Measurements from ENCODE around the gene GRID2.

GRID2 gene

DNA sequence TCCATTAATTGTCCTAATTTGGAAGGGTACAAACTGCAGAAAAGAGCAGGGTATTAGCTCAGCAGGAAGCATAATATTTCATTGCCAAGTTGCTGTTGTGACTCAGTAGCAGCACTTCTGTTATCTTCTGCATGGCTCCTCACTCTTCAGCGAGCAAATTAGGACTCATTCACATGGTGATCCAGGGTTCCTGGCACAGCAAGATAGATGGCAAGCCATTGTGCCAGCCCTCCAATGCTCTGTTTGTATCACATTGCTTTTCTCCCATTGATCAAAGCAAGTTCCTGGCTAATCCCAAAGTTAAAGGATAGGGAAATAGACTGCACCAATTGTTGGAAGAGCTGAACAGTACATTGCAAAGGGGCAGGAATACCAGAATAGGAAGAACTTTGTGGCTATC, 1142.3 kb downstream of the GRID2 start:
- Histone ChIP-seq H3K36me3 (ENCODE audit: control insufficient read depth in 1 of 2, insufficient read depth in 2 of 2, low read length in 2 of 2) (no peaks in the 10 kb centered on the region), H3K27ac (ENCODE audit: low read depth, low read length) (no peak overlapping the region), H4K12ac (ENCODE audit: low read depth, low read length) (no peak overlapping the region), H3K9me3 (ENCODE audit: insufficient read depth, low read depth, low read length) (no peaks in the 10 kb centered on the region), H3K18ac (ENCODE audit: low read length) (no peak overlapping the region), H3K9ac (ENCODE audit: low read length) (no peak overlapping the region), H3K14ac (ENCODE audit: low read length) (no peak overlapping the region), H3K79me2 (ENCODE audit: control insufficient read depth, insufficient read depth, low read length, poor library complexity) (no peaks in the 10 kb centered on the region), H3K4me3 (ENCODE audit: low read depth, low read length) (no peak overlapping the region), H3K79me1 (ENCODE audit: low read length) (no peaks in the 10 kb centered on the region), H2AFZ (ENCODE audit: insufficient read depth, low read length, poor library complexity) (no peak overlapping the region), H4K8ac (ENCODE audit: low read depth, low read length) (no peak overlapping the region), H3K4ac (ENCODE audit: low read depth, low read length) (no peak overlapping the region), H2BK120ac (ENCODE audit: insufficient read depth, low read length, poor library complexity) (no peak overlapping the region), H3K23ac (ENCODE audit: low read length) (no peak overlapping the region), H2BK12ac (ENCODE audit: low read length) (no peak overlapping the region), H2BK5ac (ENCODE audit: low read depth, low read length, poor library complexity) (no peak overlapping the region), H4K91ac (ENCODE audit: low read depth, low read length) (no peak overlapping the region), H2AK5ac (ENCODE audit: low read length) (no peak overlapping the region), H3K4me2 (ENCODE audit: low read length) (no peak overlapping the region), H3K27me3 (ENCODE audit: insufficient read depth, low read length) (no peaks in the 10 kb centered on the region), H3K4me1 (ENCODE audit: control insufficient read depth in 1 of 2, insufficient read depth in 2 of 2, low read length in 2 of 2) (no peaks in the 10 kb centered on the region)
- no CpG with 5 or more reads among the region's 1 CpG for WGBS (ENCODE audit: extremely low coverage, insufficient coverage, insufficient read length)
- DNase-seq = no peak

DNA sequence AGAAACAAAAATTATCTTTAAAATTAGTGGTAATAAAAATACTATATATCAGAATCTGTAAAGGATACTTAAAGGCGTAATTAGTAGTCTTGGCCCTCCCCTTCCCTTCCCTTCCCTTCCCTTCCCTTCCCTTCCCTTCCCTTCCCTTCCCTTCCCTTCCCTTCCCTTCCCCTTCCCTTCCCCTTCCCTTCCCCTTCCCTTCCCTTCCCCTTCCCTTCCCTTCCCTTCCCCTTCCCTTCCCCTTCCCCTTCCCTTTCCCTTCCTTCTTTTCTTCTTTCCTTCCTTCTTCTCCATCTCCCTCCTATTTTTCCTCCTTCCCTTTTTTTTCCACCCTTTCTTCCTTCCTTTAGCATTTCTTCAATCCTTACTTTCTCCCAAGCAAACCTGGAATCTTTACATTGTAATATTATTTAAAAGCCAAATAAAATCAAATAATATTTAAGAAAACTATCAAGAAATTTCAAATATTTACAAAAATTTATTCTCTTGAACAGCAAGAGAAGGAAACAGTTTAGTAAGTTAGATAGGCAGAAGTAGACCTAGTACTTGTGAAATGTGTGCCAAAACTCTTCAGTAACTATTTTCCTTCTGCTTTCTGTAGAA, 1145.0 kb downstream of the GRID2 start:
- Histone ChIP-seq H3K9ac (ENCODE audit: low read length) (no peak overlapping the region), H3K23ac (ENCODE audit: low read length) (no peak overlapping the region), H2AFZ (ENCODE audit: insufficient read depth, low read length, poor library complexity) (no peak overlapping the region), H4K91ac (ENCODE audit: low read depth, low read length) (no peak overlapping the region), H3K14ac (ENCODE audit: low read length) (no peak overlapping the region), H4K12ac (ENCODE audit: low read depth, low read length) (no peak overlapping the region), H4K8ac (ENCODE audit: low read depth, low read length) (no peak overlapping the region), H2BK120ac (ENCODE audit: insufficient read depth, low read length, poor library complexity) (no peak overlapping the region), H3K4me3 (ENCODE audit: low read depth, low read length) (no peak overlapping the region), H3K18ac (ENCODE audit: low read length) (no peak overlapping the region), H3K79me1 (ENCODE audit: low read length) (no peaks in the 10 kb centered on the region), H2AK5ac (ENCODE audit: low read length) (no peak overlapping the region), H3K79me2 (ENCODE audit: control insufficient read depth, insufficient read depth, low read length, poor library complexity) (no peaks in the 10 kb centered on the region), H3K4me1 (ENCODE audit: control insufficient read depth in 1 of 2, insufficient read depth in 2 of 2, low read length in 2 of 2) (no peaks in the 10 kb centered on the region), H3K27me3 (ENCODE audit: insufficient read depth, low read length) (no peaks in the 10 kb centered on the region), H3K36me3 (ENCODE audit: control insufficient read depth in 1 of 2, insufficient read depth in 2 of 2, low read length in 2 of 2) (no peaks in the 10 kb centered on the region), H3K4ac (ENCODE audit: low read depth, low read length) (no peak overlapping the region), H3K9me3 (ENCODE audit: insufficient read depth, low read depth, low read length) (no peaks in the 10 kb centered on the region), H2BK12ac (ENCODE audit: low read length) (no peak overlapping the region), H3K4me2 (ENCODE audit: low read length) (no peak overlapping the region), H3K27ac (ENCODE audit: low read depth, low read length) (no peak overlapping the region), H2BK5ac (ENCODE audit: low read depth, low read length, poor library complexity) (no peak overlapping the region)
- WGBS (ENCODE audit: extremely low coverage, insufficient coverage, insufficient read length) = no CpG with 5 or more reads among the region's 1 CpG
- DNase-seq = no peak

DNA sequence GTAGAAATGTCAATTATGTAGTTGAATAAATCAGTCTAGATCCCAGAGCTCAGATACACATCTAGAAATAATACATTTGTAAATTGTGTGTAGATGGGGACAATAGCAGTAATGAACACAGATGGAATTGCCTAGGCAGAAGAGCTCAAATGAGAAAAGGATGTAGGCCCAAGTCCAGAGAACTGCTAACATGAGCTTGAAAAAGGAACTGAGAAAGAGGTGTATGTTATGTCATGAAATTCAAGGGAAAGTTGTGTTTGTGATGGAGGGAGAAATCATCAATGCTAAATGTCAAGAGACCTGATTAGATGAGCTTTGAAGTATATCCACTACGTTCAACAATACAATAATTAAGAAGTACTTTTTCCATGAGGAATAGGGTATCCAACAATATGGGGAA, 1148.2 kb downstream of the GRID2 start:
- H3K27ac ChIP-seq (ENCODE audit: low read depth, low read length) = no peak overlapping the region
- H3K14ac ChIP-seq (ENCODE audit: low read length) = no peak overlapping the region
- H2BK12ac ChIP-seq (ENCODE audit: low read length) = no peak overlapping the region
- no peak overlapping the region for H3K4me3 ChIP-seq (ENCODE audit: low read depth, low read length)
- no peaks in the 10 kb centered on the region for H3K9me3 ChIP-seq (ENCODE audit: insufficient read depth, low read depth, low read length)
- H4K12ac ChIP-seq (ENCODE audit: low read depth, low read length) = no peak overlapping the region
- H2AFZ ChIP-seq (ENCODE audit: insufficient read depth, low read length, poor library complexity) = no peak overlapping the region
- H3K23ac ChIP-seq (ENCODE audit: low read length) = no peak overlapping the region
- H3K18ac ChIP-seq (ENCODE audit: low read length) = no peak overlapping the region
- H3K27me3 ChIP-seq (ENCODE audit: insufficient read depth, low read length) = no peaks in the 10 kb centered on the region
- no peak overlapping the region for H2AK5ac ChIP-seq (ENCODE audit: low read length)
- H3K36me3 ChIP-seq (ENCODE audit: control insufficient read depth in 1 of 2, insufficient read depth in 2 of 2, low read length in 2 of 2) = no peaks in the 10 kb centered on the region
- H3K4me1 ChIP-seq (ENCODE audit: control insufficient read depth in 1 of 2, insufficient read depth in 2 of 2, low read length in 2 of 2) = no peaks in the 10 kb centered on the region
- H3K4ac ChIP-seq (ENCODE audit: low read depth, low read length) = no peak overlapping the region
- H3K79me1 ChIP-seq (ENCODE audit: low read length) = no peaks in the 10 kb centered on the region
- no peak overlapping the region for H3K4me2 ChIP-seq (ENCODE audit: low read length)
- H4K8ac ChIP-seq (ENCODE audit: low read depth, low read length) = no peak overlapping the region
- no peak for DNase-seq
- no peak overlapping the region for H2BK120ac ChIP-seq (ENCODE audit: insufficient read depth, low read length, poor library complexity)
- no peak overlapping the region for H3K9ac ChIP-seq (ENCODE audit: low read length)
- no CpG with 5 or more reads among the region's 1 CpG for WGBS (ENCODE audit: extremely low coverage, insufficient coverage, insufficient read length)
- no peak overlapping the region for H4K91ac ChIP-seq (ENCODE audit: low read depth, low read length)
- no peaks in the 10 kb centered on the region for H3K79me2 ChIP-seq (ENCODE audit: control insufficient read depth, insufficient read depth, low read length, poor library complexity)
- no peak overlapping the region for H2BK5ac ChIP-seq (ENCODE audit: low read depth, low read length, poor library complexity)

DNA sequence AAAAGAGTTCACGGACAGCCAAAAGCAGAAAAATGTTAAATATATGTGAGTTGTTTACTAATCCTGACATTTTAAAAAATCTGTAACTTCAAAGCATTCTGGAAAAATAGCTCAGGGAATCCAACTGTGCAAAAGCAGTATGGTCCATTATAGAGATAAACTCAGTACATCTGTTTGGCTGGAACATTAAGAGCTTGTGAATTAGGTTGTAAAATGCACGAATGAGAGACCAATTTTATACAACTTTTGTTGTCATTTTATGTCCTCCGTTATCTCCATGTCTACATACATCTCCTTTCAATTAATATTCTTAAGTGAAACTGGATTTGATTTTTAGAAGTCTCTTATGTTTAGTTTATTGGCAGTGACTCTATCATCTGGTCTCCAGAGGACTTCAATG, 1157.8 kb downstream of the GRID2 start:
- no peak overlapping the region for H2BK5ac ChIP-seq (ENCODE audit: low read depth, low read length, poor library complexity)
- no peak for DNase-seq
- no peaks in the 10 kb centered on the region for H3K79me1 ChIP-seq (ENCODE audit: low read length)
- H3K4ac ChIP-seq (ENCODE audit: low read depth, low read length) = no peak overlapping the region
- H4K91ac ChIP-seq (ENCODE audit: low read depth, low read length) = no peak overlapping the region
- H3K4me2 ChIP-seq (ENCODE audit: low read length) = no peak overlapping the region
- H2AFZ ChIP-seq (ENCODE audit: insufficient read depth, low read length, poor library complexity) = no peak overlapping the region
- no peak overlapping the region for H3K27ac ChIP-seq (ENCODE audit: low read depth, low read length)
- no peak overlapping the region for H3K9ac ChIP-seq (ENCODE audit: low read length)
- H2AK5ac ChIP-seq (ENCODE audit: low read length) = no peak overlapping the region
- no CpG with 5 or more reads among the region's 3 CpGs for WGBS (ENCODE audit: extremely low coverage, insufficient coverage, insufficient read length)
- no peaks in the 10 kb centered on the region for H3K9me3 ChIP-seq (ENCODE audit: insufficient read depth, low read depth, low read length)
- no peaks in the 10 kb centered on the region for H3K36me3 ChIP-seq (ENCODE audit: control insufficient read depth in 1 of 2, insufficient read depth in 2 of 2, low read length in 2 of 2)
- H3K18ac ChIP-seq (ENCODE audit: low read length) = no peak overlapping the region
- H3K23ac ChIP-seq (ENCODE audit: low read length) = no peak overlapping the region
- H3K27me3 ChIP-seq (ENCODE audit: insufficient read depth, low read length) = no peaks in the 10 kb centered on the region
- no peak overlapping the region for H3K4me3 ChIP-seq (ENCODE audit: low read depth, low read length)
- H4K8ac ChIP-seq (ENCODE audit: low read depth, low read length) = no peak overlapping the region
- H3K14ac ChIP-seq (ENCODE audit: low read length) = no peak overlapping the region
- H3K4me1 ChIP-seq (ENCODE audit: control insufficient read depth in 1 of 2, insufficient read depth in 2 of 2, low read length in 2 of 2) = no peaks in the 10 kb centered on the region
- no peak overlapping the region for H2BK12ac ChIP-seq (ENCODE audit: low read length)
- no peaks in the 10 kb centered on the region for H3K79me2 ChIP-seq (ENCODE audit: control insufficient read depth, insufficient read depth, low read length, poor library complexity)
- H4K12ac ChIP-seq (ENCODE audit: low read depth, low read length) = no peak overlapping the region
- H2BK120ac ChIP-seq (ENCODE audit: insufficient read depth, low read length, poor library complexity) = no peak overlapping the region

Data from trophoblast cell (in vitro differentiated cells and primary cell).